HG03045 (cell line): Measurements from ENCODE around the gene NCF1.
"Not testable (repeated sequence)": the region's sequence is repeated elsewhere in the genome, so short reads cannot be mapped to it uniquely, and the experiment has no call there.

ENCODE experiments used
- ATAC-seq: cut with Tn5 transposase; IDR thresholded peaks from one replicate; pipeline ENCODE4 v1.9.1; 2021; ENCODE audit warnings: mild to moderate bottlenecking, moderate library complexity; ENCODE audit not compliant: unreplicated experiment

Gene NCF1

GRCh38 chr7:74788369-74789150 is 14.7 kb downstream of the NCF1 start:
- ATAC-seq = peak; percentile 85

GRCh38 chr7:74789200-74789736 is 15.5 kb downstream of the NCF1 start:
- ATAC-seq = not testable (repeated sequence)

- ATAC-seq = not testable (repeated sequence)
Observed at GRCh38 chr7:74797848-74798622, 24.2 kb downstream of the NCF1 start.

GRCh38 chr7:74798644-74799043 is 24.8 kb downstream of the NCF1 start:
- not testable (repeated sequence) for ATAC-seq

- not testable (repeated sequence) for ATAC-seq
Observed at GRCh38 chr7:74815882-74816281, 42.1 kb downstream of the NCF1 start.

- peak; percentile 83 for ATAC-seq
Observed at GRCh38 chr7:74820146-74820805, 46.5 kb downstream of the NCF1 start.

GRCh38 chr7:74821259-74821658 is 47.4 kb downstream of the NCF1 start:
- ATAC-seq = not testable (repeated sequence)

GRCh38 chr7:74829959-74830358 is 56.1 kb downstream of the NCF1 start:
- ATAC-seq = not testable (repeated sequence)

GRCh38 chr7:74830411-74830810 is 56.6 kb downstream of the NCF1 start:
- not testable (repeated sequence) for ATAC-seq
